HG02973 (cell line): ENCODE measurements around the gene UBE2B.
"Not testable (repeated sequence)": the region's sequence is repeated elsewhere in the genome, so short reads cannot be mapped to it uniquely, and the experiment has no call there.

Source experiments
- ATAC-seq: cut with Tn5 transposase; IDR thresholded peaks from one replicate; pipeline ENCODE4 v1.9.1; 2021; ENCODE audit warnings: moderate library complexity; ENCODE audit not compliant: unreplicated experiment

Gene UBE2B

GRCh38 chr5:134370871-134371833 lies at the start of gene UBE2B:
Gene UBE2B, plus strand, starts transcription at chr5:134371569. Its CDS starts 27 bp downstream, at chr5:134371596.
- peak; percentile 66 for ATAC-seq

GRCh38 chr5:134327327-134327726 lies 44.0 kb upstream of the UBE2B start:
- no peak for ATAC-seq

GRCh38 chr5:134328619-134329018 lies 42.8 kb upstream of the UBE2B start:
- ATAC-seq = no peak

- ATAC-seq = not testable (repeated sequence)
Measured at GRCh38 chr5:134336833-134337232, 34.5 kb upstream of the UBE2B start.

- not testable (repeated sequence) for ATAC-seq
Measured at GRCh38 chr5:134343500-134343899, 27.9 kb upstream of the UBE2B start.

- ATAC-seq = not testable (repeated sequence)
Measured at GRCh38 chr5:134345476-134345875, 25.9 kb upstream of the UBE2B start.

GRCh38 chr5:134345996-134346395 lies 25.4 kb upstream of the UBE2B start:
- ATAC-seq = no peak

- ATAC-seq = no peak
Measured at GRCh38 chr5:134349463-134349862, 21.9 kb upstream of the UBE2B start.

GRCh38 chr5:134355681-134356080 lies 15.7 kb upstream of the UBE2B start:
- ATAC-seq = no peak

- ATAC-seq = no peak
Measured at GRCh38 chr5:134365604-134366003, 5.8 kb upstream of the UBE2B start.

- ATAC-seq = peak; percentile 11
Measured at GRCh38 chr5:134370311-134370870, 978 bp upstream of the UBE2B start.

GRCh38 chr5:134371834-134372340 lies 518 bp downstream of the UBE2B start:
- ATAC-seq = no peak

- ATAC-seq = not testable (repeated sequence)
Measured at GRCh38 chr5:134373633-134374032, 2.3 kb downstream of the UBE2B start.

GRCh38 chr5:134374232-134374631 lies 2.9 kb downstream of the UBE2B start:
- no peak for ATAC-seq

- no peak for ATAC-seq
Measured at GRCh38 chr5:134380346-134380745, 9.0 kb downstream of the UBE2B start.

- not testable (repeated sequence) for ATAC-seq
Measured at GRCh38 chr5:134382204-134382603, 10.8 kb downstream of the UBE2B start.

GRCh38 chr5:134383980-134384697 lies 12.8 kb downstream of the UBE2B start:
- no peak for ATAC-seq

- ATAC-seq = no peak
Measured at GRCh38 chr5:134387443-134387842, 16.1 kb downstream of the UBE2B start.

- ATAC-seq = no peak
Measured at GRCh38 chr5:134392301-134392700, 20.9 kb downstream of the UBE2B start.

- no peak for ATAC-seq
Measured at GRCh38 chr5:134394932-134395331, 23.6 kb downstream of the UBE2B start.

- ATAC-seq = no peak
Measured at GRCh38 chr5:134396274-134396673, 24.9 kb downstream of the UBE2B start.
